ENCODE results near the gene WDR62. TPM values are rescaled to one million over a fixed set of nuclear protein-coding genes. Genes with fewer than 3 reads are reported as not detected.

WDR62 gene
- total RNA-seq, 1 donor from 2014 or later, result 5.1 TPM

DNA sequence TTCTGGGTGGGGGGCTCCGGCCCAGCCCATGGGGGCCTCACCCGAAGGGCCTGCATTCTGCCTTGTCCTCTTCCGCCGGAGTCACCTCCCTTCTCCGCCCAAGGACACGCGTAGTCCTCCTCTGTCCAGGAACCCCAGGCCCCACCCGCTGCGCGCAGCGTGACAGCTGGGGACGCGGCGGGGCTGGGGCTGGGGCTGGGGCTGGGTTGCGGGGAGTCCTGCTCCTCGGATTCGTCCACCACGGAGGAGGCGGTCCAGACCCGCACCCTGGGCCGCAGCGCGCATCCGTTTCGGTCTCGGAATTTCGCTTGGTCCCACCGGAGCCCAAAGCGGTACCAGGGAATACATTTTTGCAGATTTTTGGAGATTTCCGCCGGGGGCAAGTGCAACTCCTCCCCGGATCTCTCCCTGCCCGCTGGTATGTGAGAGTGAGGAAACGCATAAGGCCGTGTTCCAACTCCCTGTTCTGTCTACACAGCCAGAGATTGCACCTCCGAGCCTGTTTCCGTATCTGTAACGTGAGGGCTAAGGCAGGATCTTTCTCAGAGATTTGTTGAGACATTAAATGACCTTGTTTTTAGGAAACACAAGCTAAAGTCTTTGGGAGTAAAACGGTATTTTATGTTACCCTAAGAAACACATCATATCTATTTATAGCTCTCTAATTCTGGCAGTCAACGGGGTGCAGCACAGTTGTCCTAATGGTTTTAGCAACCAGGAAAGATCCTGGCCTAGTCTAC is 97.8 kb downstream of the WDR62 start, which contains the start of gene COX7A1:
TSS of gene COX7A1 (minus strand) at position 96 of the 740 bp plus-strand sequence. CDS start at position 56, 40 bp downstream.
- no peaks in the 10 kb centered on the region for H3K4me1 Mint-ChIP-seq
- H3K36me3 Mint-ChIP-seq, result peaks cover 20% of the 10 kb centered on the region
- no peaks in the 10 kb centered on the region for H3K27me3 Mint-ChIP-seq (ENCODE audit: low read depth)
- no peaks in the 10 kb centered on the region for H3K9me3 Mint-ChIP-seq
- no peak for DNase-seq (ENCODE audit: low spot score in 2 of 2, unreplicated experiment in 2 of 2)
- no peak for TF ChIP-seq CTCF (IDR thresholded peaks at IDR 0.05; ENCODE audit: unreplicated experiment)
- H3K4me3 Mint-ChIP-seq, result no peak within 1 kb of the TSS
- H3K27ac Mint-ChIP-seq, result no peak within 1 kb of the TSS

DNA sequence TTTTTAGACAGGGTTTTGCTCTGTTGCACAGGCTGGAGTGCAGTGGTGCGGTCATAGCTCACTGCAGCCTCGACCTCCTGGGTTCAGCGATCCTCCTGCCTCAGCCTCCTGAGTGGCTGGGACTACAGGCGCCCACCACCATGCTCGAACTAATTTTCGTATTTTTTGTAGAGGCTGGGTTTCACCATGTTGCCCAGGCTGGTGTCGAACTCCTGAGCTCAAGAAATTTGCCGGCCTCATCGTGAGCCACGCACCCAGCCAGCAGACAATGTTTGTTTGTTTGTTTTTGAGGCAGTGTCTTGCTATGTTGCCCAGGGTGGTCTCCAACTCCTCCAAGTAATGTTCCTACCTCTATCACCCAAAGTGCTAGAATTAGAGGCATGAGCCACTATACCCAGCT is 98.4 kb downstream of the WDR62 start:
- H3K36me3 Mint-ChIP-seq, result peaks cover 20% of the 10 kb centered on the region
- H3K9me3 Mint-ChIP-seq, result no peaks in the 10 kb centered on the region
- no peaks in the 10 kb centered on the region for H3K27me3 Mint-ChIP-seq (ENCODE audit: low read depth)
- no peak for DNase-seq (ENCODE audit: low spot score in 2 of 2, unreplicated experiment in 2 of 2)
- H3K4me1 Mint-ChIP-seq, result no peaks in the 10 kb centered on the region
- no peak for TF ChIP-seq CTCF (IDR thresholded peaks at IDR 0.05; ENCODE audit: unreplicated experiment)
- H3K27ac Mint-ChIP-seq, result no peak overlapping the region
- no peak overlapping the region for H3K4me3 Mint-ChIP-seq

Other genes with a start within 250 kb of the WDR62 start
- not detected in 3 replicates for gene PRODH2, start 242.1 kb upstream of the WDR62 start, total RNA-seq
- 0.23 to 0.72 TPM (median 0.51 TPM) in 3 replicates for gene NPHS1, start 202.4 kb upstream of the WDR62 start, total RNA-seq
- gene KIRREL2, start 198.0 kb upstream of the WDR62 start, total RNA-seq, result 1.4 TPM in 3 replicates
- 137 to 151 TPM (median 146 TPM) in 3 replicates for gene APLP1, start 186.3 kb upstream of the WDR62 start, total RNA-seq
- gene NFKBID, start 154.4 kb upstream of the WDR62 start, total RNA-seq, result 16.3 to 18.9 TPM (median 17.1 TPM) in 3 replicates
- 0.62 to 1.4 TPM (median 0.92 TPM) in 3 replicates for gene HCST, start 152.4 kb upstream of the WDR62 start, total RNA-seq
- gene TYROBP, start 146.6 kb upstream of the WDR62 start, total RNA-seq, result not detected in 3 replicates
- 25.7 to 28.5 TPM (median 27.5 TPM) in 3 replicates for gene LRFN3, start 118.5 kb upstream of the WDR62 start, total RNA-seq
- 10.6 to 12.4 TPM (median 12.0 TPM) in 3 replicates for gene SDHAF1, start 59.7 kb upstream of the WDR62 start, total RNA-seq
- 16.8 to 17.0 TPM (median 17.0 TPM) in 3 replicates for gene SYNE4, start 46.1 kb upstream of the WDR62 start, total RNA-seq
- gene ALKBH6, start 40.7 kb upstream of the WDR62 start, total RNA-seq, result 26.3 to 28.9 TPM (median 28.7 TPM) in 3 replicates
- gene CLIP3, start 22.0 kb upstream of the WDR62 start, total RNA-seq, result 58.5 to 59.0 TPM (median 59.0 TPM) in 3 replicates
- gene THAP8, start 612 bp upstream of the WDR62 start, total RNA-seq, result 8.9 to 9.7 TPM (median 9.2 TPM) in 3 replicates
- not detected in 3 replicates for gene OVOL3, start 56.2 kb downstream of the WDR62 start, total RNA-seq
- gene POLR2I, start 60.0 kb downstream of the WDR62 start, total RNA-seq, result 51.8 to 60.9 TPM (median 59.5 TPM) in 3 replicates
- 112 to 116 TPM (median 115 TPM) in 3 replicates for gene TBCB, start 60.6 kb downstream of the WDR62 start, total RNA-seq
- 425 to 453 TPM (median 451 TPM) in 3 replicates for gene CAPNS1, start 85.2 kb downstream of the WDR62 start, total RNA-seq
- gene COX7A1, start 97.5 kb downstream of the WDR62 start, total RNA-seq, result not detected in 3 replicates
- gene ZNF565, start 159.8 kb downstream of the WDR62 start, total RNA-seq, result 7.1 to 9.1 TPM (median 8.9 TPM) in 3 replicates
- 126 to 132 TPM (median 131 TPM) in 3 replicates for gene ZNF146, start 160.2 kb downstream of the WDR62 start, total RNA-seq

Measured in mesothelial cell of epicardium (in vitro differentiated cells).